22Rv1 (cell line): ENCODE measurements around the gene IGFL3.
"Not testable (repeated sequence)": the region's sequence is repeated elsewhere in the genome, so short reads cannot be mapped to it uniquely, and the experiment has no call there.

Experiments
- H3K27ac ChIP-seq: fragments of 450-650 bp; 2 replicates; pipeline ENCODE4 v1.5.1; 2017
- ZFX ChIP-seq: fragments of 450-650 bp; IDR thresholded peaks from 2 replicates; pipeline ENCODE4 v1.6.1; 2017; ENCODE audit warnings: antibody characterized with exemption, borderline replicate concordance
- TF ChIP-seq, protein P1 (sequence below): fragments of 450-650 bp; IDR thresholded peaks from 2 replicates; pipeline ENCODE4 v1.5.1; 2017; ENCODE audit warnings: mild to moderate bottlenecking

The IGFL3 gene

DNA sequence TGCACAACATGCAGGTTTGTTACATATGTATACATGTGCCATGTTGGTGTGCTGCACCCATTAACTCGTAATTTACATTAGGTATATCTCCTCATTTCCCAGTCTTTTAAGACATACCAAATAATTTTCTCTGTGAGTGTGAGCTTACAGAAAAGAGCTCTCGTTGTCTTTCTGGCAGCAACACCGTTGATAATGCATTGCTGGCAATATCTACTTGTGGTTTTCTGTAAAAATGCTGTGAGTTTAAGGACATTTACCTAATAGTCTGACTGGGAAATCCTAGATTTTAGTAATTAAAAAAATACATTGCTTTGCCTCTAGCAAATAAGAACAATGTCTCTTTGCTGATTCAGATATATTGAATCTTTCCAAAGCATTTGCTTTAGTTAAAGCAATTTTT, 8.4 kb downstream of the IGFL3 start:
- H3K27ac ChIP-seq: no peak overlapping the region
- TF ChIP-seq, protein P1, sequence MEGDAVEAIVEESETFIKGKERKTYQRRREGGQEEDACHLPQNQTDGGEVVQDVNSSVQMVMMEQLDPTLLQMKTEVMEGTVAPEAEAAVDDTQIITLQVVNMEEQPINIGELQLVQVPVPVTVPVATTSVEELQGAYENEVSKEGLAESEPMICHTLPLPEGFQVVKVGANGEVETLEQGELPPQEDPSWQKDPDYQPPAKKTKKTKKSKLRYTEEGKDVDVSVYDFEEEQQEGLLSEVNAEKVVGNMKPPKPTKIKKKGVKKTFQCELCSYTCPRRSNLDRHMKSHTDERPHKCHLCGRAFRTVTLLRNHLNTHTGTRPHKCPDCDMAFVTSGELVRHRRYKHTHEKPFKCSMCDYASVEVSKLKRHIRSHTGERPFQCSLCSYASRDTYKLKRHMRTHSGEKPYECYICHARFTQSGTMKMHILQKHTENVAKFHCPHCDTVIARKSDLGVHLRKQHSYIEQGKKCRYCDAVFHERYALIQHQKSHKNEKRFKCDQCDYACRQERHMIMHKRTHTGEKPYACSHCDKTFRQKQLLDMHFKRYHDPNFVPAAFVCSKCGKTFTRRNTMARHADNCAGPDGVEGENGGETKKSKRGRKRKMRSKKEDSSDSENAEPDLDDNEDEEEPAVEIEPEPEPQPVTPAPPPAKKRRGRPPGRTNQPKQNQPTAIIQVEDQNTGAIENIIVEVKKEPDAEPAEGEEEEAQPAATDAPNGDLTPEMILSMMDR: no peak
- no peak for TF ChIP-seq ZFX

DNA sequence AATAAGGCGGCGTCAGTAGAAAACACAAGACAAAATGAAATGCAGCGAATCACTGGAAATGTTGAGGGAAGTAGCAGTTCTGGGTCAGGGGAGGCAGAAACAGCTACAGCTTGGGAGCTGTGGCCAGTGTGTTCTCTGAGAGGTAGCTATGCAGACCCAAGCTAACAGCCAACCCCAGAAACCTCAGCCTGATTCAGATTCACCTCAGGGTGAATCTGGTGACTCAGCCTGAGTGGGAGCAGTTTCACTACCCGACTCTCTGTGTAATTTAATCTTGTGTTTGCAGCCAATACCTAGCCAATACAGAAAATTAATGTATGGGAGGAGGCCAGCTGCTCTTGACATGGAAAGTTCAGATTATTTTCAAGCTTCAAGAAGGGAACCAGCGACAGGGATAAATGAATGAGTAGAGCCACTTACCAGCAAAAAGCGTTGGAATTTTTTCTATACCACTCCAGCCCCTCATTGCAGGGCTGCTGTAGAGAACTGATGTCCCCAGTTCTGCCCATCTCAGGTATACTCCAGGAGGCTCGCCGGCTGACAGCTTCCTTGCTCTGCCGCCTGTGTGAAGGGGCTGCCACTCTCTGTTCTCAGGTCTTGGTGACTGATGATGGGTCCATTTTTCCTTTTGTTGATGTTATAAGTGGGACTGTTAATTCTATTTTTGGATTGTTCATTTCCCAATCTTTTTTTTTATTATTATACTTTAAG, 8.9 kb downstream of the IGFL3 start:
- H3K27ac ChIP-seq: no peak overlapping the region
- TF ChIP-seq, protein P1: no peak
- no peak for TF ChIP-seq ZFX

DNA sequence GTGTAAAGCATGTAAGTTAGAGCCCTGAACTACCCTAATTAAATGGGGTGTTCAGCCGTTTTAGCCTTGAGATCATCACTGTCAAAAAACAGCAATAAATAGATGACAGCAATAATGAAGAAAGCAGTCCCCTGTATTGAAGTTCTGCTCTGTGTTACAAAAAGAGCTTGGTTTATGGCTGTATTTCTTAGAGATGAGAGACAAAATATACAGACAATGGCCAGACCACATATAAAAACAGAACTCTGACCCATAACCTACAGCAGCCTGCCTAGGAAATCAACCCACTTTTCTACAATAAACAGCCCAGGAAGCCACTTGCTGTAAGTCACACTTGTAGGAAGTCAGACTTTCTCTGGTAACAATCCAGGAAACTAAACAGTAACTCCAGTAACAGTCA, 10.8 kb downstream of the IGFL3 start:
- TF ChIP-seq, protein P1: no peak
- TF ChIP-seq ZFX: no peak
- no peak overlapping the region for H3K27ac ChIP-seq

DNA sequence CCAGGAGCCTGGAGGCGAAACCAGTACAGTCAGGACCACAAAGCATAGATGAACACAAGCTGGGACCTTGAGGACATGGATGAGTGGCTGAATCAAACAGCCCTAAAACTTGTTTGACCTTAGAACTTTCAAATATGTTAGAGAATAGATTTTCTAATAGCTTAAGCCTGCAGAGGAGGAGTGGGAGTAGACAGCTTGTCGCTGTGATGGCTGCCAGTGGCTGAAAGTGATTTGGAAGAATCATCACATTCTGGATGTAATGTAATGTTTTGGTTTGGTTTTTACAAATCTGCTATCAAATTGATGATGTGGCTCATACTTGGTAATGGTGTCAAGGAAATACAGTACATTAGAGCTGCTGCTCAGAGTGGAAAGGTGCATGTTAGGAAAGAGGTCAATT, 12.0 kb downstream of the IGFL3 start:
- TF ChIP-seq, protein P1: no peak
- no peak for TF ChIP-seq ZFX
- no peak overlapping the region for H3K27ac ChIP-seq

DNA sequence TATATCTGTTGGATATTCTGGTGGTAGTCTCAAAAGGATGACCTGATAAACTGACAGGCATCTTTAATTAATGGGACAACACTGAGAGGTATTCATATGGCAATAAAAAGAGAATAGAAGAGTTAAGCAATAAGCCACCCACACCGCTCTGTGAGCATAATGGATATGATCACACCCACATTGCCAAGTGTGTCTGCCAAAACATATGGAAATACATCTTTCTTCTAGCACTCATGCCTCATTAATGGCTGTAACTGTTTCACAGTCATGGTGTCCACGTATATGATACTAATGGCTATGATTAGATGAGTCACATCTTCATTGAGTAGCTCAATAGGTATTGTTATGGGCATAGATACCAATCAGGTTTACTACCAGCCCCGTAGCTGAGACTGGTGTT, 13.1 kb downstream of the IGFL3 start:
- TF ChIP-seq, protein P1: no peak
- no peak for TF ChIP-seq ZFX
- H3K27ac ChIP-seq: no peak overlapping the region

DNA sequence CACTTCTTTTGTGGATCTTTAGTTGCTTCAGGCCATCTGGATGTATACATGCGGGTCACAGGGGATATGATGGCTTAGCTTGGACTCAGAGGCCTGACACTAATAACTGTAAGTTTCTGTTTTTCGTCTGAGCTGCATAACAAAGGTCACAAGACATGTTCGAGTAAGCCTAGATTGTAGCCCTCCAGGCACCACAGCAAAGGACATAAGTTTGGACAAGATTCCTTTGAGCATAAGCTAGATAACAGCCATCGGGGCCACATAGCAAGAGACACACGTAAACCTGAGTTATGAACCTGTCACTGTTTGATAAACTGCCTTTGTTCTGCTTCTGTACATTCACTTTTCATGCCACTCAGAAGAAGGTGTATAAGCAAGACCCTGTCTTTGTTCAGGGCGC, 14.6 kb downstream of the IGFL3 start:
- no peak overlapping the region for H3K27ac ChIP-seq
- TF ChIP-seq, protein P1: no peak
- TF ChIP-seq ZFX: no peak

DNA sequence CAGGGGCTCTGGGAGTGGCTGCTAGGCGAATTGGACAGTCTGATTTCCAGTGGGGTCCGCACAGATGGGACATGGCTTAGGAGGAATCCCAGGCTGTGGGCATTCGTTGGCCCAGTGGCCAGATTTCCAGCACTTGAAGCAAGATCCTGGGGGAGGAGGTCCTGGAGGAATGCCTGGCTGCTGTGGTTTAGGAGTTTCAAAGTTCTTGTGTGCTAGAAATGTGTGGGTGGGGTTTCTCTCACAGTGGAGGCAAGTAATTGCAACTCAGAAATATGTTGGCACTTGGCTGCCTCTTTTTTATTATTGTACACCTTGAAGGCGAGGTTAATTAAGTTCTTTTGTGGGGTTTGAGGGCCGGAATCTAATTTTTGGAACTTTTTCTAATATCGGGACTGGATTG, 17.1 kb downstream of the IGFL3 start:
- TF ChIP-seq, protein P1: no peak
- TF ChIP-seq ZFX: no peak
- H3K27ac ChIP-seq: no peak overlapping the region

DNA sequence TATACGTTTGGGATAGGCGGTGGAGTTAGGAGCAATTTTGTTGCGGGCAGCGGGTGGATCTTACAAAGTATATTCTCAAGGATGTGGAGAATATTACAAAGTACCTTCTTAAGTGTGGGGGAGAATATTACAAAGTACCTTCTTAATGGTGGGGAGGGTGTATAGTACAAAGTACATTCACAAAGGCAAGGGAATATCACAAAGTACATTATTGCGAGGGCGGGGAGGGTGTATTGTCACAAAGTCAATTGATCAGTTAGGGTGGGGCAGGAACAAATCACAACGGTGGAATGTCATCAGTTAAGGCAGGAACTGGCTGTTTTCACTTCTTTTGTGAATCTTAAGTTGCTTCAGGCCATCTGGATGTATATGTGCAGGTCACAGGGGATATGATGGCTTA, 22.2 kb downstream of the IGFL3 start:
- H3K27ac ChIP-seq: not testable (repeated sequence)
